H9 (cell line): ENCODE results near the gene DKK1. TPM values are rescaled to one million over a fixed set of nuclear protein-coding genes. Genes with fewer than 3 reads are reported as not detected.

Experiments
- DNase-seq: peaks from one replicate; pipeline ENCODE4 v3.0.0-alpha.2; 2017
- H2AFZ ChIP-seq: one replicate; pipeline ENCODE4 v1.6.1; 2013; ENCODE audit warnings: mild to moderate bottlenecking, low read length, control low read depth, moderate library complexity
- H2AK5ac ChIP-seq: 2 replicates; pipeline ENCODE4 v1.6.1; 2013; ENCODE audit warnings: low read length, control low read depth, mixed read lengths; ENCODE audit not compliant: insufficient read length
- H2BK120ac ChIP-seq: one replicate; pipeline ENCODE4 v1.6.1; 2013; ENCODE audit warnings: low read depth, mild to moderate bottlenecking, low read length, control low read depth, inconsistent platforms; ENCODE audit not compliant: poor library complexity, severe bottlenecking
- H2BK12ac ChIP-seq: 2 replicates; pipeline ENCODE4 v1.6.1; 2013; ENCODE audit warnings: low read length, control low read depth, mixed read lengths, low read depth; ENCODE audit not compliant: insufficient read length
- H2BK15ac ChIP-seq: 2 replicates; pipeline ENCODE4 v1.6.1; 2013; ENCODE audit warnings: low read depth, low read length, control low read depth
- H2BK20ac ChIP-seq: one replicate; pipeline ENCODE4 v1.6.1; 2013; ENCODE audit warnings: low read depth, mild to moderate bottlenecking, low read length, control low read depth, inconsistent platforms; ENCODE audit not compliant: poor library complexity, severe bottlenecking
- H2BK5ac ChIP-seq: 2 replicates; pipeline ENCODE4 v1.6.1; 2013; ENCODE audit warnings: low read length, control low read depth, mixed read lengths; ENCODE audit not compliant: insufficient read length
- H3K14ac ChIP-seq: 2 replicates; pipeline ENCODE4 v1.6.1; 2013; ENCODE audit warnings: low read length, control low read depth; ENCODE audit not compliant: insufficient read depth
- H3K18ac ChIP-seq: 2 replicates; pipeline ENCODE4 v1.6.1; 2013; ENCODE audit warnings: low read depth, mild to moderate bottlenecking, mixed read lengths, low read length, control low read depth; ENCODE audit not compliant: insufficient read length
- H3K23ac ChIP-seq: 2 replicates; pipeline ENCODE4 v1.6.1; 2013; ENCODE audit warnings: low read length, control low read depth, mixed read lengths, low read depth; ENCODE audit not compliant: insufficient read length
- H3K23me2 ChIP-seq: 2 replicates; pipeline ENCODE4 v1.6.1; 2013; ENCODE audit warnings: low read depth, mild to moderate bottlenecking, mixed read lengths, low read length, control low read depth; ENCODE audit not compliant: insufficient read length, poor library complexity, severe bottlenecking
- H3K27ac ChIP-seq: 2 replicates; pipeline ENCODE4 v1.5.1; 2013; ENCODE audit warnings: low read length, control low read depth, mixed read lengths, low read depth; ENCODE audit not compliant: insufficient read length
- H3K27me3 ChIP-seq: 2 replicates; pipeline ENCODE4 v1.6.1; 2013; ENCODE audit warnings: low read length, control low read depth, inconsistent platforms; ENCODE audit not compliant: insufficient read depth
- H3K4ac ChIP-seq: 2 replicates; pipeline ENCODE4 v1.6.1; 2013; ENCODE audit warnings: low read depth, mild to moderate bottlenecking, control low read depth, inconsistent platforms, low read length, moderate library complexity
- H3K4me1 ChIP-seq: 2 replicates; pipeline ENCODE4 v1.6.1; 2013; ENCODE audit warnings: low read length, control low read depth, inconsistent platforms; ENCODE audit not compliant: insufficient read depth
- H3K4me2 ChIP-seq: 2 replicates; pipeline ENCODE4 v1.6.1; 2013; ENCODE audit warnings: low read length, control low read depth, mixed read lengths; ENCODE audit not compliant: insufficient read length, insufficient read depth
- H3K56ac ChIP-seq: 2 replicates; pipeline ENCODE4 v1.6.1; 2013; ENCODE audit warnings: low read depth, mild to moderate bottlenecking, mixed read lengths, low read length, control low read depth; ENCODE audit not compliant: insufficient read length
- H3K79me1 ChIP-seq: 2 replicates; pipeline ENCODE4 v1.6.1; 2013; ENCODE audit warnings: low read depth, mild to moderate bottlenecking, moderate library complexity, low read length, control low read depth, inconsistent platforms; ENCODE audit not compliant: insufficient read depth, poor library complexity, severe bottlenecking
- H3K79me2 ChIP-seq: 2 replicates; pipeline ENCODE4 v1.6.1; 2013; ENCODE audit warnings: low read length, control low read depth, inconsistent platforms; ENCODE audit not compliant: insufficient read depth
- H3K9ac ChIP-seq: 2 replicates; pipeline ENCODE4 v1.6.1; 2013; ENCODE audit warnings: low read length, control low read depth, mixed read lengths; ENCODE audit not compliant: insufficient read length; ENCODE audit errors: extremely low read depth
- H3K9me3 ChIP-seq: one replicate; pipeline ENCODE4 v1.6.1; 2013; ENCODE audit warnings: low read depth, low read length, inconsistent platforms; ENCODE audit not compliant: control insufficient read depth
- H3T11ph ChIP-seq: one replicate; pipeline ENCODE4 v1.6.1; 2013; ENCODE audit warnings: mild to moderate bottlenecking, low read length, control low read depth, inconsistent platforms
- H4K20me1 ChIP-seq: one replicate; pipeline ENCODE4 v1.6.1; 2013; ENCODE audit not compliant: control insufficient read depth, insufficient read length, insufficient read depth
- H4K5ac ChIP-seq: 2 replicates; pipeline ENCODE4 v1.6.1; 2013; ENCODE audit warnings: low read depth, mild to moderate bottlenecking, mixed read lengths, low read length, control low read depth; ENCODE audit not compliant: insufficient read length
- H4K8ac ChIP-seq: replicated peaks from 2 replicates; pipeline ENCODE4 v1.6.1; 2013; ENCODE audit warnings: low read length, control low read depth, mixed read lengths, low read depth; ENCODE audit not compliant: insufficient read length
- H4K91ac ChIP-seq: 2 replicates; pipeline ENCODE4 v1.6.1; 2013; ENCODE audit warnings: low read depth, mild to moderate bottlenecking, moderate library complexity, mixed read lengths, low read length, control low read depth; ENCODE audit not compliant: insufficient read length
- H3K27ac Mint-ChIP-seq, 3 experiments: 2 replicates in 2 of 3; 3 replicates in 1 of 3; pipeline ENCODE4 v1.8.0; 2020 to 2021; ENCODE audit warnings: mixed read lengths in 3 of 3, mild to moderate bottlenecking in 1 of 3, moderate library complexity in 1 of 3
- H3K27me3 Mint-ChIP-seq: 2 replicates; pipeline ENCODE4 v1.8.0; 2021; ENCODE audit warnings: low read depth, mild to moderate bottlenecking, moderate library complexity, mixed read lengths
- H3K36me3 Mint-ChIP-seq, 3 experiments: 2 replicates in 2 of 3; 3 replicates in 1 of 3; pipeline ENCODE4 v1.8.0; 2020 to 2021; ENCODE audit warnings: low read depth in 3 of 3, mixed read lengths in 3 of 3; ENCODE audit not compliant: insufficient read depth in 1 of 3
- H3K4me1 Mint-ChIP-seq, 2 experiments: 2 replicates each; pipeline ENCODE4 v1.8.0; 2020; ENCODE audit warnings: mixed read lengths in 2 of 2
- H3K4me3 Mint-ChIP-seq, 2 experiments: 2 replicates in 1 of 2; 3 replicates in 1 of 2; pipeline ENCODE4 v1.8.0; 2020 to 2021; ENCODE audit warnings: mild to moderate bottlenecking in 2 of 2, mixed read lengths in 2 of 2, moderate library complexity in 1 of 2
- H3K9me3 Mint-ChIP-seq, 2 experiments: 2 replicates in 1 of 2; 3 replicates in 1 of 2; pipeline ENCODE4 v1.8.0; 2020; ENCODE audit warnings: mild to moderate bottlenecking in 2 of 2, mixed read lengths in 2 of 2, moderate library complexity in 1 of 2
- WGBS: extraction: QIAGEN DNeasy Blood & Tissue Kit; methylation state at CpG from one replicate; pipeline ENCODE4 v1.1.7; 2013; ENCODE audit warnings: missing lambda C conversion rate, low lambda C conversion rate, mixed read lengths; ENCODE audit not compliant: insufficient read length; ENCODE audit errors: extremely low coverage; 5-methylcytosine and 5-hydroxymethylcytosine counted together
- total RNA-seq: library from RNA; stranded (reverse); gene quantifications from 2 replicates; pipeline ENCODE4 v1.2.1, GENCODE V29; 2021
- TF ChIP-seq, protein P1 (sequence below): fragments of 200-600 bp; sonication (generic); conservative IDR thresholded peaks from 3 replicates; pipeline ENCODE4 v1.8.0; 2021; ENCODE audit warnings: antibody characterized with exemption, mild to moderate bottlenecking

The DKK1 gene
- total RNA-seq, 1 experiment from 2014 or later, result 1.1 TPM

DNA sequence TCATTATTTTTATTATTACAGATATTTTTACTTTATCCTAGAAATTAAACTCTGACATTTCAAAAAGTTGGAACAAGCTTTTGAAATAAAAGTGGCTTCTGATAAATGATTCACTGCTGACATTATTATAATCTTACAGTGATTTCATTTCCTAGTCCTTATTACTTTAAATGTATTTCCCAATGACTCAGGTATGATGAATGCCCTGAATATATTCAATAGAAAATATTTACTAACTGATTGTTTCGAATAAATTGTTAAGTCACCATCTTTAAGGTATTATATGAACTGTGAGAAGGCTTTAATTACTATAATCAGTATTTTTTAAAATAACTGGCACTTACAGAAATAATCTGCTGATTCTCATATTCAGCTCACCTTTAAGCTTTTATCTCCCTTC is 21.6 kb downstream of the DKK1 start:
- Mint-ChIP-seq H3K36me3 (no peaks in the 10 kb centered on the region), H3K27ac (no peak overlapping the region), H3K4me1 (peaks cover 8 to 13% of the 10 kb centered on the region in 2 experiments; a peak in 3 of 4 replicates), H3K9me3 (no peaks in the 10 kb centered on the region), H3K4me3 (no peak overlapping the region), H3K27me3 (no peaks in the 10 kb centered on the region; the same call in 1 of the 2 replicates)
- H3K4me1 ChIP-seq, result peaks cover 3% of the 10 kb centered on the region; the same call in 1 of the 2 replicates
- DNase-seq, result no peak
- H3K23ac ChIP-seq, result no peak overlapping the region
- H3K79me1 ChIP-seq, result no peaks in the 10 kb centered on the region
- H4K5ac ChIP-seq, result no peak overlapping the region
- H3K18ac ChIP-seq, result no peak overlapping the region
- no peak overlapping the region for H3K9ac ChIP-seq
- no peak overlapping the region for H3K14ac ChIP-seq
- H3K27me3 ChIP-seq, result no peaks in the 10 kb centered on the region
- no peak overlapping the region for H2AFZ ChIP-seq
- H3K4me2 ChIP-seq, result no peak overlapping the region
- no peak overlapping the region for H2BK12ac ChIP-seq
- no peak overlapping the region for H2BK120ac ChIP-seq
- H3T11ph ChIP-seq, result no peak overlapping the region
- no peak overlapping the region for H2BK5ac ChIP-seq
- H3K56ac ChIP-seq, result no peak overlapping the region
- H3K9me3 ChIP-seq, result no peaks in the 10 kb centered on the region
- no peaks in the 10 kb centered on the region for H3K79me2 ChIP-seq
- H2AK5ac ChIP-seq, result no peak overlapping the region
- H2BK15ac ChIP-seq, result no peak overlapping the region
- no peak overlapping the region for H4K8ac ChIP-seq
- H3K23me2 ChIP-seq, result no peaks in the 10 kb centered on the region
- WGBS, result no CpG with 5 or more reads among the region's 1 CpG
- H3K27ac ChIP-seq, result no peak overlapping the region
- no peak overlapping the region for H4K91ac ChIP-seq
- TF ChIP-seq, protein P1, sequence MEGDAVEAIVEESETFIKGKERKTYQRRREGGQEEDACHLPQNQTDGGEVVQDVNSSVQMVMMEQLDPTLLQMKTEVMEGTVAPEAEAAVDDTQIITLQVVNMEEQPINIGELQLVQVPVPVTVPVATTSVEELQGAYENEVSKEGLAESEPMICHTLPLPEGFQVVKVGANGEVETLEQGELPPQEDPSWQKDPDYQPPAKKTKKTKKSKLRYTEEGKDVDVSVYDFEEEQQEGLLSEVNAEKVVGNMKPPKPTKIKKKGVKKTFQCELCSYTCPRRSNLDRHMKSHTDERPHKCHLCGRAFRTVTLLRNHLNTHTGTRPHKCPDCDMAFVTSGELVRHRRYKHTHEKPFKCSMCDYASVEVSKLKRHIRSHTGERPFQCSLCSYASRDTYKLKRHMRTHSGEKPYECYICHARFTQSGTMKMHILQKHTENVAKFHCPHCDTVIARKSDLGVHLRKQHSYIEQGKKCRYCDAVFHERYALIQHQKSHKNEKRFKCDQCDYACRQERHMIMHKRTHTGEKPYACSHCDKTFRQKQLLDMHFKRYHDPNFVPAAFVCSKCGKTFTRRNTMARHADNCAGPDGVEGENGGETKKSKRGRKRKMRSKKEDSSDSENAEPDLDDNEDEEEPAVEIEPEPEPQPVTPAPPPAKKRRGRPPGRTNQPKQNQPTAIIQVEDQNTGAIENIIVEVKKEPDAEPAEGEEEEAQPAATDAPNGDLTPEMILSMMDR, result no peak
- H4K20me1 ChIP-seq, result no peaks in the 10 kb centered on the region
- no peak overlapping the region for H2BK20ac ChIP-seq
- H3K4ac ChIP-seq, result no peak overlapping the region
